GM18505 (cell line): ENCODE measurements around the gene NBPF3.
A peak's percentile ranks its signal among the peaks of the same experiment; 100 is the strongest.
"Not testable (repeated sequence)": the region's sequence is repeated elsewhere in the genome, so short reads cannot be mapped to it uniquely, and the experiment has no call there.

Experiments used
- ATAC-seq: cut with Tn5 transposase; IDR thresholded peaks from one replicate; pipeline ENCODE4 v1.9.1; 2021; ENCODE audit not compliant: unreplicated experiment
- POLR2A ChIP-seq: IDR thresholded peaks from 4 replicates; pipeline ENCODE4 v1.6.1; 2011; ENCODE audit warnings: borderline replicate concordance; ENCODE audit not compliant: insufficient read depth, insufficient read length; ENCODE audit errors: extremely low read depth

NBPF3 gene

GRCh38 chr1:21503706-21504377, 63.9 kb downstream of the NBPF3 start:
- TF ChIP-seq POLR2A, result no peak
- ATAC-seq, result no peak

GRCh38 chr1:21506804-21507203, 66.9 kb downstream of the NBPF3 start:
- ATAC-seq, result no peak
- TF ChIP-seq POLR2A, result no peak

GRCh38 chr1:21507511-21508270, 67.8 kb downstream of the NBPF3 start:
- TF ChIP-seq POLR2A, result no peak
- ATAC-seq, result no peak

GRCh38 chr1:21508580-21509350, 68.8 kb downstream of the NBPF3 start:
- no peak for ATAC-seq
- TF ChIP-seq POLR2A, result no peak

- no peak for ATAC-seq
- TF ChIP-seq POLR2A, result no peak
These were observed 69.6 kb downstream of the NBPF3 start, which contains the start of gene ALPL for GRCh38 chr1:21509351-21510112. ALPL (plus strand) TSS chr1:21509423; CDS start chr1:21554082, 44,659 bp downstream.

- no peak for TF ChIP-seq POLR2A
These were observed 70.2 kb downstream of the NBPF3 start for GRCh38 chr1:21510113-21510493.

GRCh38 chr1:21510885-21511578, 71.1 kb downstream of the NBPF3 start:
- no peak for ATAC-seq
- no peak for TF ChIP-seq POLR2A

More at GRCh38 chr1:21510113-21510493, 70.2 kb downstream of the NBPF3 start:
- no peak for ATAC-seq

GRCh38 chr1:21511579-21512522, 71.9 kb downstream of the NBPF3 start:
- no peak for TF ChIP-seq POLR2A
- no peak for ATAC-seq

GRCh38 chr1:21514245-21514644, 74.3 kb downstream of the NBPF3 start:
- ATAC-seq, result peak; percentile 73
- TF ChIP-seq POLR2A, result no peak

- ATAC-seq, result no peak
- TF ChIP-seq POLR2A, result no peak
These were observed 77.2 kb downstream of the NBPF3 start for GRCh38 chr1:21517161-21517589.

- ATAC-seq, result no peak
- no peak for TF ChIP-seq POLR2A
These were observed 77.9 kb downstream of the NBPF3 start for GRCh38 chr1:21517660-21518480.

- no peak for TF ChIP-seq POLR2A
- ATAC-seq, result no peak
These were observed 79.0 kb downstream of the NBPF3 start for GRCh38 chr1:21518774-21519455.

GRCh38 chr1:21519486-21520070, 79.6 kb downstream of the NBPF3 start:
- not testable (repeated sequence) for ATAC-seq
